GM23338 (cell line): Measurements from ENCODE around the gene NOX1. TPM values are rescaled to one million over a fixed set of nuclear protein-coding genes. Genes with fewer than 3 reads are reported as not detected.

ENCODE experiments used
- ATAC-seq: fragments of 200-7000 bp; cut with Tn5 transposase; 3 replicates; pipeline ENCODE4 v1.9.1; 2020
- DNase-seq: peaks from one replicate; pipeline ENCODE4 v3.0.0-alpha.2; 2015; ENCODE audit warnings: low spot score
- H2AFZ ChIP-seq: fragments of 200-600 bp; sonication (generic); 2 replicates; pipeline ENCODE4 v1.8.0; 2016; ENCODE audit warnings: antibody characterized with exemption, mild to moderate bottlenecking, moderate library complexity
- H3F3A ChIP-seq: fragments of 200-600 bp; sonication (generic); replicated peaks from 2 replicates; pipeline ENCODE4 v1.8.0; 2017; ENCODE audit warnings: antibody characterized with exemption, mixed run types, low read depth
- H3K27ac ChIP-seq: fragments of 200-600 bp; sonication (generic); 2 replicates; pipeline ENCODE4 v1.6.1; 2016; ENCODE audit warnings: low read depth
- H3K27me3 ChIP-seq: fragments of 200-600 bp; sonication (generic); 2 replicates; pipeline ENCODE4 v1.8.0; 2016; ENCODE audit warnings: mild to moderate bottlenecking, mixed run types, moderate library complexity; ENCODE audit not compliant: insufficient read depth
- H3K36me3 ChIP-seq: fragments of 200-600 bp; sonication (generic); 2 replicates; pipeline ENCODE4 v1.8.0; 2016; ENCODE audit warnings: mild to moderate bottlenecking; ENCODE audit not compliant: insufficient read depth
- H3K4me1 ChIP-seq: fragments of 200-600 bp; sonication (generic); 2 replicates; pipeline ENCODE4 v1.8.0; 2016; ENCODE audit warnings: mild to moderate bottlenecking, moderate library complexity; ENCODE audit not compliant: insufficient read depth
- H3K4me2 ChIP-seq: fragments of 200-600 bp; sonication (generic); 2 replicates; pipeline ENCODE4 v1.7.1; 2017; ENCODE audit warnings: mixed run types
- H3K4me3 ChIP-seq: fragments of 200-600 bp; sonication (generic); 2 replicates; pipeline ENCODE4 v1.6.1; 2016; ENCODE audit warnings: mixed run types
- H3K79me2 ChIP-seq: fragments of 200-600 bp; sonication (generic); replicated peaks from 2 replicates; pipeline ENCODE4 v1.8.0; 2017; ENCODE audit warnings: mild to moderate bottlenecking; ENCODE audit not compliant: insufficient read depth
- H3K9me2 ChIP-seq: fragments of 200-600 bp; sonication (generic); 2 replicates; pipeline ENCODE4 v1.8.0; 2017; ENCODE audit not compliant: insufficient read depth
- H4K20me1 ChIP-seq: fragments of 200-600 bp; sonication (generic); replicated peaks from 2 replicates; pipeline ENCODE4 v1.8.0; 2017; ENCODE audit warnings: mild to moderate bottlenecking; ENCODE audit not compliant: insufficient read depth
- H3K27ac Mint-ChIP-seq: 2 replicates; pipeline ENCODE4 v1.8.0; 2020; ENCODE audit warnings: inconsistent platforms, mild to moderate bottlenecking, moderate library complexity, mixed read lengths
- H3K27me3 Mint-ChIP-seq: 3 replicates; pipeline ENCODE4 v1.8.0; 2022; ENCODE audit warnings: low read depth, mild to moderate bottlenecking, moderate library complexity, mixed read lengths, inconsistent platforms; ENCODE audit not compliant: insufficient read depth, poor library complexity
- H3K36me3 Mint-ChIP-seq: 3 replicates; pipeline ENCODE4 v1.8.0; 2021; ENCODE audit warnings: low read depth, mild to moderate bottlenecking, inconsistent platforms, moderate library complexity, mixed read lengths
- H3K4me1 Mint-ChIP-seq: 3 replicates; pipeline ENCODE4 v1.8.0; 2020; ENCODE audit warnings: mild to moderate bottlenecking, inconsistent platforms, mixed read lengths
- H3K4me3 Mint-ChIP-seq: 3 replicates; pipeline ENCODE4 v1.8.0; 2021; ENCODE audit warnings: moderate library complexity, mild to moderate bottlenecking, inconsistent platforms, mixed read lengths
- H3K9me3 Mint-ChIP-seq: 3 replicates; pipeline ENCODE4 v1.8.0; 2020; ENCODE audit warnings: moderate library complexity, mild to moderate bottlenecking, inconsistent platforms, mixed read lengths
- CREB1 ChIP-seq: fragments of 250-450 bp; sonication (Bioruptor Pico); IDR thresholded peaks from 2 replicates; pipeline ENCODE4 v1.5.0; 2020; ENCODE audit warnings: low read depth, mild to moderate bottlenecking, moderate library complexity
- CTCF ChIP-seq, 2 experiments: fragments of 200-600 bp in 1 of 2; sonication (generic) in 1 of 2; conservative IDR thresholded peaks; 2 replicates each; pipeline versions ENCODE4 v1.5.1 to v1.6.1; 2016 to 2017; ENCODE audit warnings: antibody characterized with exemption in 2 of 2, low read depth in 2 of 2, mild to moderate bottlenecking in 2 of 2, moderate library complexity in 1 of 2
- EZH2 ChIP-seq: fragments of 200-600 bp; sonication (generic); IDR thresholded peaks from one replicate; pipeline ENCODE4 v1.8.0; 2017; ENCODE audit warnings: antibody characterized with exemption, mild to moderate bottlenecking, low read depth; ENCODE audit not compliant: unreplicated experiment
- EZH2phosphoT487 ChIP-seq: fragments of 200-600 bp; sonication (generic); IDR thresholded peaks from one replicate; pipeline ENCODE4 v1.8.1; 2018; ENCODE audit warnings: antibody characterized with exemption; ENCODE audit not compliant: unreplicated experiment
- JUNB ChIP-seq: IDR thresholded peaks from one replicate; pipeline ENCODE4 v1.6.1; 2016; ENCODE audit warnings: antibody characterized with exemption; ENCODE audit not compliant: unreplicated experiment
- NANOG ChIP-seq: IDR thresholded peaks from 2 replicates; pipeline ENCODE4 v1.6.1; 2016; ENCODE audit warnings: antibody characterized with exemption, borderline replicate concordance
- POLR2AphosphoS5 ChIP-seq: IDR thresholded peaks from 2 replicates; pipeline ENCODE4 v1.6.1; 2016; ENCODE audit warnings: antibody characterized with exemption, low read depth
- REST ChIP-seq: IDR thresholded peaks from one replicate; pipeline ENCODE4 v1.6.1; 2018; ENCODE audit warnings: antibody characterized with exemption; ENCODE audit not compliant: unreplicated experiment
- STAT1 ChIP-seq: IDR thresholded peaks from one replicate; pipeline ENCODE4 v1.6.1; 2016; ENCODE audit warnings: antibody characterized with exemption; ENCODE audit not compliant: unreplicated experiment
- ZNF114 ChIP-seq: fragments of 250-450 bp; sonication (Bioruptor Pico); IDR thresholded peaks from 2 replicates; pipeline ENCODE4 v1.5.0; 2020; ENCODE audit warnings: mild to moderate bottlenecking, moderate library complexity
- ZNF462 ChIP-seq: fragments of 250-450 bp; sonication (Bioruptor Pico); IDR thresholded peaks from 2 replicates; pipeline ENCODE4 v1.5.0; 2020; ENCODE audit warnings: mild to moderate bottlenecking, moderate library complexity
- polyA plus RNA-seq: library from polyadenylated mRNA; unstranded; fragments of >200 nt; fragmentation: Nextera tagmentation; extraction: Ambion mirVana; gene quantifications from 2 replicates; pipeline ENCODE4 v1.2.1, GENCODE V29; 2016
- total RNA-seq: library from RNA; depleted of rRNA; stranded (reverse); fragments of >200 nt; shearing (Covaris generic); gene quantifications from 2 replicates; pipeline ENCODE4 v1.2.3, GENCODE V29; 2014

The NOX1 gene
- total and polyA plus RNA-seq, 2 experiments from 2014 or later: 0.31 TPM; not detected in 1

GRCh38 chrX:100830143-100830542, 44.0 kb downstream of the NOX1 start:
- Histone ChIP-seq H3K4me3 (no peak overlapping the region), H3K79me2 (no peaks in the 10 kb centered on the region), H3K27me3 (no peaks in the 10 kb centered on the region), H2AFZ (no peak overlapping the region), H3K36me3 (peaks cover 25% of the 10 kb centered on the region), H3F3A (no peaks in the 10 kb centered on the region), H3K4me2 (no peak overlapping the region), H3K4me1 (no peaks in the 10 kb centered on the region), H3K9me2 (no peaks in the 10 kb centered on the region), H3K27ac (no peak overlapping the region), H4K20me1 (no peaks in the 10 kb centered on the region)
- no peak for ATAC-seq
- Mint-ChIP-seq H3K9me3 (no peaks in the 10 kb centered on the region), H3K27ac (no peak overlapping the region), H3K4me1 (no peaks in the 10 kb centered on the region), H3K27me3 (no peaks in the 10 kb centered on the region), H3K4me3 (no peak overlapping the region), H3K36me3 (peaks cover 53% of the 10 kb centered on the region)
- TF ChIP-seq POLR2AphosphoS5 (no peak), CREB1 (CRISPR knock-in tag) (no peak), ZNF114 (CRISPR knock-in tag) (no peak), EZH2phosphoT487 (no peak), ZNF462 (CRISPR knock-in tag) (no peak), REST (no peak), STAT1 (no peak), NANOG (no peak), JUNB (no peak), EZH2 (no peak), CTCF (conservative IDR thresholded peaks at IDR 0.05; ENCODE audit: low read depth in 2 of 2) (no peak)
- no peak for DNase-seq
